Effector CD8-positive, alpha-beta T cell (primary cell): ENCODE results near the gene TTC28.
"Not testable (repeated sequence)": the region's sequence is repeated elsewhere in the genome, so short reads cannot be mapped to it uniquely, and the experiment has no call there.

Experiments used
- DNase-seq: peaks from one replicate; lab custom pipeline; 2025; lab: John Stamatoyannopoulos, UW

TTC28 gene

GRCh38 chr22:28604966-28605761 is 74.5 kb downstream of the TTC28 start:
- no peak for DNase-seq

GRCh38 chr22:28601915-28602314 is 77.7 kb downstream of the TTC28 start:
- no peak for DNase-seq

- no peak for DNase-seq
Observed at GRCh38 chr22:28600546-28601143, 79.0 kb downstream of the TTC28 start.

GRCh38 chr22:28599693-28600092 is 79.9 kb downstream of the TTC28 start:
- no peak for DNase-seq

GRCh38 chr22:28597665-28598064 is 82.0 kb downstream of the TTC28 start:
- no peak for DNase-seq

GRCh38 chr22:28594797-28595462 is 84.7 kb downstream of the TTC28 start:
- DNase-seq: no peak

GRCh38 chr22:28594076-28594796 is 85.4 kb downstream of the TTC28 start:
- DNase-seq: no peak

- no peak for DNase-seq
Observed at GRCh38 chr22:28593299-28593698, 86.3 kb downstream of the TTC28 start.

- DNase-seq: no peak
Observed at GRCh38 chr22:28589102-28589750, 90.4 kb downstream of the TTC28 start.

- DNase-seq: no peak
Observed at GRCh38 chr22:28585324-28585723, 94.3 kb downstream of the TTC28 start.

GRCh38 chr22:28582806-28583205 is 96.8 kb downstream of the TTC28 start:
- DNase-seq: no peak

GRCh38 chr22:28581016-28581415 is 98.6 kb downstream of the TTC28 start:
- DNase-seq: no peak

- DNase-seq: no peak
Observed at GRCh38 chr22:28576162-28576561, 103.5 kb downstream of the TTC28 start.

- DNase-seq: no peak
Observed at GRCh38 chr22:28574159-28574788, 105.4 kb downstream of the TTC28 start.

- DNase-seq: no peak
Observed at GRCh38 chr22:28570696-28571373, 108.8 kb downstream of the TTC28 start.

GRCh38 chr22:28568974-28569373 is 110.7 kb downstream of the TTC28 start:
- DNase-seq: not testable (repeated sequence)

- DNase-seq: no peak
Observed at GRCh38 chr22:28568099-28568498, 111.5 kb downstream of the TTC28 start.

GRCh38 chr22:28566920-28567499 is 112.6 kb downstream of the TTC28 start:
- not testable (repeated sequence) for DNase-seq

GRCh38 chr22:28563636-28564035 is 116.0 kb downstream of the TTC28 start:
- DNase-seq: no peak

- no peak for DNase-seq
Observed at GRCh38 chr22:28562324-28562723, 117.3 kb downstream of the TTC28 start.
